IMR-90 (cell line): ENCODE data around the gene ZBTB22. TPM values are rescaled to one million over a fixed set of nuclear protein-coding genes. Genes with fewer than 3 reads are reported as not detected.

ENCODE experiments used
- ATAC-seq: fragments of 200-7000 bp; cut with Tn5 transposase; 2 replicates; pipeline ENCODE4 v1.9.1; 2020; ENCODE audit warnings: low read depth, mild to moderate bottlenecking, moderate library complexity
- BruUV-seq: library from RNA; stranded (reverse); fragments of 400-500 nt; replicated peaks from 2 replicates; lab custom pipeline; 2021; lab: Mats Ljungman, UMichigan
- CTCF ChIA-PET: fragments of 300-600 bp; formaldehyde crosslinking; extraction: SDS; loops from one replicate; lab custom pipeline; 2021; ENCODE audit warnings: antibody characterized with exemption; lab: Yijun Ruan, JAX
- POLR2A ChIA-PET: fragments of 300-600 bp; sonication (Branson Sonifier 250); formaldehyde crosslinking; loops from one replicate; lab custom pipeline; 2022; ENCODE audit warnings: antibody characterized with exemption; ENCODE audit not compliant: unreplicated experiment; lab: Charles Lee
- DNase-seq: peaks from one replicate; pipeline ENCODE4 v3.0.0; 2013
- H2AFZ ChIP-seq: replicated peaks from 2 replicates; pipeline ENCODE3; 2013; ENCODE audit warnings: low read length, mild to moderate bottlenecking; ENCODE audit not compliant: poor library complexity
- H2AK5ac ChIP-seq: 2 replicates; pipeline ENCODE4 v1.6.1; 2013; ENCODE audit warnings: low read depth, low read length, inconsistent platforms
- H2AK9ac ChIP-seq: replicated peaks from 2 replicates; pipeline ENCODE3; 2013; ENCODE audit warnings: mild to moderate bottlenecking, low read depth, low read length, moderate library complexity; ENCODE audit not compliant: poor library complexity
- H2BK120ac ChIP-seq: 2 replicates; pipeline ENCODE4 v1.6.1; 2013; ENCODE audit warnings: low read depth, low read length, inconsistent platforms
- H2BK15ac ChIP-seq: 3 replicates; pipeline ENCODE4 v1.6.1; 2013; ENCODE audit warnings: low read depth, low read length, inconsistent platforms
- H2BK20ac ChIP-seq: 2 replicates; pipeline ENCODE4 v1.6.1; 2013; ENCODE audit warnings: low read depth, mild to moderate bottlenecking, inconsistent platforms, low read length, moderate library complexity
- H2BK5ac ChIP-seq: 2 replicates; pipeline ENCODE4 v1.6.1; 2013; ENCODE audit warnings: mild to moderate bottlenecking, low read depth, low read length, inconsistent platforms; ENCODE audit not compliant: poor library complexity, severe bottlenecking
- H3K14ac ChIP-seq: replicated peaks from 2 replicates; pipeline ENCODE4 v1.6.1; 2013; ENCODE audit warnings: low read depth, low read length, inconsistent platforms
- H3K18ac ChIP-seq: 2 replicates; pipeline ENCODE4 v1.6.1; 2013; ENCODE audit warnings: low read depth, low read length, control low read depth
- H3K23ac ChIP-seq: 2 replicates; pipeline ENCODE4 v1.6.1; 2013; ENCODE audit warnings: low read depth, low read length, inconsistent platforms
- H3K27ac ChIP-seq: 2 replicates; pipeline ENCODE4 v1.5.1; 2013; ENCODE audit warnings: mild to moderate bottlenecking, control low read depth, low read length; ENCODE audit not compliant: insufficient read depth
- H3K27me3 ChIP-seq: 2 replicates; pipeline ENCODE4 v1.6.1; 2013; ENCODE audit warnings: low read length; ENCODE audit not compliant: control insufficient read depth, insufficient read depth
- H3K36me3 ChIP-seq: 2 replicates; pipeline ENCODE4 v1.6.1; 2013; ENCODE audit warnings: low read length, mixed read lengths; ENCODE audit not compliant: control insufficient read depth, insufficient read depth
- H3K4ac ChIP-seq: 2 replicates; pipeline ENCODE4 v1.6.1; 2013; ENCODE audit warnings: low read depth, low read length, inconsistent platforms
- H3K4me1 ChIP-seq: 2 replicates; pipeline ENCODE4 v1.6.1; 2013; ENCODE audit warnings: low read length, mixed read lengths; ENCODE audit not compliant: control insufficient read depth, insufficient read depth
- H3K4me2 ChIP-seq: 2 replicates; pipeline ENCODE4 v1.6.1; 2013; ENCODE audit warnings: low read depth, mild to moderate bottlenecking, control low read depth, low read length, moderate library complexity
- H3K4me3 ChIP-seq: 2 replicates; pipeline ENCODE4 v1.5.1; 2013; ENCODE audit warnings: low read depth, mild to moderate bottlenecking, control low read depth, low read length, moderate library complexity; ENCODE audit not compliant: insufficient read depth
- H3K56ac ChIP-seq: 2 replicates; pipeline ENCODE4 v1.6.1; 2013; ENCODE audit warnings: low read length, inconsistent platforms; ENCODE audit not compliant: insufficient read depth; ENCODE audit errors: extremely low read depth
- H3K79me1 ChIP-seq, 2 experiments: 2 replicates each; pipeline ENCODE4 v1.6.1; 2013; ENCODE audit warnings: low read length in 2 of 2, inconsistent platforms in 1 of 2, low read depth in 1 of 2
- H3K9ac ChIP-seq: 2 replicates; pipeline ENCODE4 v1.6.1; 2013; ENCODE audit warnings: low read depth, low read length, control low read depth
- H3K9me1 ChIP-seq: 2 replicates; pipeline ENCODE4 v1.6.1; 2013; ENCODE audit warnings: low read length, inconsistent platforms; ENCODE audit not compliant: insufficient read depth
- H3K9me3 ChIP-seq: 2 replicates; pipeline ENCODE4 v1.6.1; 2013; ENCODE audit warnings: low read length; ENCODE audit not compliant: control insufficient read depth, insufficient read depth
- H4K20me1 ChIP-seq: 2 replicates; pipeline ENCODE4 v1.6.1; 2013; ENCODE audit warnings: low read length, inconsistent platforms; ENCODE audit not compliant: insufficient read depth
- H4K5ac ChIP-seq: 2 replicates; pipeline ENCODE4 v1.6.1; 2013; ENCODE audit warnings: mild to moderate bottlenecking, low read depth, low read length, control low read depth
- H4K8ac ChIP-seq, 2 experiments: 2 replicates each; pipeline ENCODE4 v1.6.1; 2013; ENCODE audit warnings: low read depth in 2 of 2, low read length in 2 of 2, control low read depth in 1 of 2, inconsistent platforms in 1 of 2
- H4K91ac ChIP-seq: 2 replicates; pipeline ENCODE4 v1.6.1; 2013; ENCODE audit warnings: low read depth, low read length, inconsistent platforms; ENCODE audit not compliant: insufficient read depth
- BHLHE40 ChIP-seq: fragments of 150-350 bp; IDR thresholded peaks from 2 replicates; pipeline ENCODE4 v1.6.1; 2016; ENCODE audit warnings: mild to moderate bottlenecking, low read depth, low read length
- FOS ChIP-seq: fragments of 150-350 bp; IDR thresholded peaks from 2 replicates; pipeline ENCODE4 v1.6.1; 2016; ENCODE audit warnings: low read depth, low read length
- MAFK ChIP-seq: IDR thresholded peaks from 2 replicates; pipeline ENCODE4 v1.6.1; 2012; ENCODE audit warnings: low read depth, low read length, improper control_type of control experiment
- MXI1 ChIP-seq: IDR thresholded peaks from 2 replicates; pipeline ENCODE4 v1.6.1; 2012; ENCODE audit warnings: low read depth, mild to moderate bottlenecking, low read length, moderate library complexity, borderline replicate concordance
- NFE2L2 ChIP-seq: fragments of 150-350 bp; IDR thresholded peaks from 2 replicates; pipeline ENCODE4 v1.6.1; 2016; ENCODE audit warnings: low read depth, mild to moderate bottlenecking, low read length
- POLR2A ChIP-seq: IDR thresholded peaks from 2 replicates; pipeline ENCODE4 v1.6.1; 2012; ENCODE audit warnings: mild to moderate bottlenecking, low read depth, low read length
- RAD21 ChIP-seq: IDR thresholded peaks from 2 replicates; pipeline ENCODE4 v1.6.1; 2012; ENCODE audit warnings: low read length, improper control_type of control experiment
- RCOR1 ChIP-seq: IDR thresholded peaks from 2 replicates; pipeline ENCODE4 v1.6.1; 2012; ENCODE audit warnings: mild to moderate bottlenecking, low read length, improper control_type of control experiment; ENCODE audit not compliant: insufficient replicate concordance
- RFX5 ChIP-seq: IDR thresholded peaks from 2 replicates; pipeline ENCODE4 v1.8.0; 2012; ENCODE audit warnings: low read depth, mild to moderate bottlenecking, low read length, moderate library complexity
- SMC3 ChIP-seq: fragments of 150-350 bp; IDR thresholded peaks from 2 replicates; pipeline ENCODE4 v1.6.1; 2016; ENCODE audit warnings: low read depth, mild to moderate bottlenecking, antibody characterized with exemption, low read length, moderate library complexity
- WGBS, 2 experiments: methylation state at CpG; one replicate each; pipeline versions ENCODE4 v1.1.5 to v1.1.7; 2013; ENCODE audit warnings: missing lambda C conversion rate in 2 of 2; ENCODE audit not compliant: insufficient read length in 1 of 2; ENCODE audit errors: extremely low coverage in 2 of 2; 5-methylcytosine and 5-hydroxymethylcytosine counted together
- dilution Hi-C: fragments of 300-500 bp; cut with HindIII; formaldehyde crosslinking; loops from one replicate; pipeline ENCODE4 v1.14.3; 2018; ENCODE audit warnings: low sequenced_read_pairs; ENCODE audit not compliant: unreplicated experiment
- in situ Hi-C: fragments of 300-500 bp; cut with MboI; formaldehyde crosslinking; loops from 3 replicates; pipeline ENCODE4 v1.14.3; 2019; ENCODE audit warnings: low sequenced_read_pairs, inconsistent platforms, mixed read lengths
- intact Hi-C: fragments of 100-400 bp; cut with micrococcal nuclease; formaldehyde crosslinking; loops from 2 replicates; pipeline ENCODE4 v1.10.0; 2022
- polyA plus RNA-seq, 3 experiments: library from polyadenylated mRNA; depleted of rRNA; stranded (reverse); fragments of >200 nt; gene quantifications; 2 replicates each; pipeline ENCODE4 v1.2.3, GENCODE V29; 2012; ENCODE audit warnings: low replicate concordance in 1 of 3
- total RNA-seq: library from RNA; depleted of rRNA; stranded (reverse); fragments of >200 nt; gene quantifications from 2 replicates; pipeline ENCODE4 v1.2.3, GENCODE V29; 2012
- TF ChIP-seq, protein P1 (sequence below): conservative IDR thresholded peaks from 2 replicates; pipeline ENCODE4 v1.5.1; 2012; ENCODE audit warnings: mild to moderate bottlenecking, low read depth, low read length, improper control_type of control experiment

Gene ZBTB22
- total and polyA plus RNA-seq, 2 of the 4 experiments (the other 2 are of a cell fraction): 6.8 to 13.0 TPM

DNA sequence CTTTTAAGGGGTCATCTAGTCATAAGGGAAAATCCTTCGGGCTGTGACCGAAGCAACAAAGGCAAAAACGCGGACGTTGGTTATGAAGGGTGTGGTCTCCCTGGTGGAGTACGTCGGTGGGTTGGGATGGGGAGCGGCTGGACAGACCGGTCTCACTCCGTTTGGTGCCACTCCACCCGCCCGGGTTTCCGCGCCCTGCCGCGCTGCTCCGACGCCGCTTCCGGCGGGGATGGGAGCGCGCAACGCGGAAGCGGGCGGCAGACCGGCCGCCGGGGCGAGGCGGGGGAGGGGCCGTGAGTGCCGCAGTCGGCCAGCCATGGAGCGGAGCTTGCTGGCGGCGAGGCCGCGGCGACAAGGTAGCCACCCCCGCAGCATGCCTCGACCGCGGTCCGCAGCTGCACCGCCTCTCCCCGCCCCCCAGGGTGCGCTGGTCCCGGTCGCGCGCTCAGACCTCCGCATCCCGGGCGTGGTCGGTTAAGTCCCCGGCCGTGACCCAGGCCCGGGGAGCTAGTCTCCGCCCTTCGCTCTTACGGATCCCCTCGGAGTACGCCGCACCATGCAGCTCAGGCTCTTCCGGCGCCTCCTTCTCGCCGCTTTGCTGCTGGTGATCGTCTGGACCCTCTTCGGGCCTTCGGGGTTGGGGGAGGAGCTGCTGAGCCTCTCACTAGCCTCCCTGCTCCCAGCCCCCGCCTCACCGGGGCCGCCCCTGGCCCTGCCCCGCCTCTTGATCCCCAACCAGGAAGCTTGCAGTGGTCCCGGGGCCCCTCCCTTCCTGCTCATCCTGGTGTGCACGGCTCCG lies 40.5 kb downstream of the ZBTB22 start, which contains the start of gene B3GALT4:
Gene B3GALT4, plus strand, starts transcription at position 260 of the 799 bp plus-strand sequence. Its CDS starts 297 bp downstream, at position 557.
- peak; percentile 65 for ATAC-seq
- in situ Hi-C loops (no loop called here), intact Hi-C loops (no loop called here), dilution Hi-C loops (no loop called here)
- no TSS peak for BruUV-seq
- no peak within 1 kb of the TSS for H2BK20ac ChIP-seq
- H3K9ac ChIP-seq: peak within 1 kb of the TSS; percentile 62
- peak within 1 kb of the TSS; percentile 16; the same call in 1 of the 2 replicates for H3K56ac ChIP-seq
- no peak within 1 kb of the TSS for H2BK15ac ChIP-seq
- peak; percentile 9 for TF ChIP-seq RCOR1
- no peak for TF ChIP-seq NFE2L2
- TF ChIP-seq MXI1: peak; percentile 50; the same call in 1 of the 2 replicates
- TF ChIP-seq MAFK: no peak
- no peak for TF ChIP-seq RFX5
- TF ChIP-seq, protein P1, sequence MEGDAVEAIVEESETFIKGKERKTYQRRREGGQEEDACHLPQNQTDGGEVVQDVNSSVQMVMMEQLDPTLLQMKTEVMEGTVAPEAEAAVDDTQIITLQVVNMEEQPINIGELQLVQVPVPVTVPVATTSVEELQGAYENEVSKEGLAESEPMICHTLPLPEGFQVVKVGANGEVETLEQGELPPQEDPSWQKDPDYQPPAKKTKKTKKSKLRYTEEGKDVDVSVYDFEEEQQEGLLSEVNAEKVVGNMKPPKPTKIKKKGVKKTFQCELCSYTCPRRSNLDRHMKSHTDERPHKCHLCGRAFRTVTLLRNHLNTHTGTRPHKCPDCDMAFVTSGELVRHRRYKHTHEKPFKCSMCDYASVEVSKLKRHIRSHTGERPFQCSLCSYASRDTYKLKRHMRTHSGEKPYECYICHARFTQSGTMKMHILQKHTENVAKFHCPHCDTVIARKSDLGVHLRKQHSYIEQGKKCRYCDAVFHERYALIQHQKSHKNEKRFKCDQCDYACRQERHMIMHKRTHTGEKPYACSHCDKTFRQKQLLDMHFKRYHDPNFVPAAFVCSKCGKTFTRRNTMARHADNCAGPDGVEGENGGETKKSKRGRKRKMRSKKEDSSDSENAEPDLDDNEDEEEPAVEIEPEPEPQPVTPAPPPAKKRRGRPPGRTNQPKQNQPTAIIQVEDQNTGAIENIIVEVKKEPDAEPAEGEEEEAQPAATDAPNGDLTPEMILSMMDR: peak; percentile 44
- TF ChIP-seq BHLHE40: no peak
- TF ChIP-seq POLR2A: peak; percentile 50; the same call in 1 of the 2 replicates
- no peak for TF ChIP-seq FOS
- TF ChIP-seq RAD21: peak; percentile 24; the same call in 1 of the 2 replicates
- TF ChIP-seq SMC3: 0 out of 2 replicates have a peak, but pooled peaks have one; percentile 18
- peak within 1 kb of the TSS; percentile 94 for H2AK9ac ChIP-seq
- peak within 1 kb of the TSS; percentile 72 for H4K5ac ChIP-seq
- peak within 1 kb of the TSS; percentile 59; the same call in 1 of the 2 replicates for H2AK5ac ChIP-seq
- peak within 1 kb of the TSS; percentile 49 for H4K91ac ChIP-seq
- H2BK120ac ChIP-seq: no peak within 1 kb of the TSS
- H3K36me3 ChIP-seq: peaks cover 63% of the 10 kb centered on the region
- H3K14ac ChIP-seq: peak within 1 kb of the TSS; percentile 83
- WGBS, 2 experiments: 2% methylated on average over 64 of the region's 80 CpGs; no CpG with 5 or more reads in 1 of the 2 experiments
- H3K4me2 ChIP-seq: peak within 1 kb of the TSS; percentile 71
- H3K4ac ChIP-seq: peak within 1 kb of the TSS; percentile 57
- peak within 1 kb of the TSS; percentile 36; the same call in 1 of the 2 replicates for H3K23ac ChIP-seq
- H3K4me3 ChIP-seq: peak within 1 kb of the TSS; percentile 46
- H3K9me3 ChIP-seq: no peaks in the 10 kb centered on the region
- peaks cover 79% of the 10 kb centered on the region for H4K20me1 ChIP-seq
- CTCF ChIA-PET: interaction anchor here (1.8 kb wide), 1 partner anchor 20 kb away, joined by 5 read pairs; no protein-coding TSS in a partner anchor
- peaks cover 14% of the 10 kb centered on the region for H3K4me1 ChIP-seq
- no peaks in the 10 kb centered on the region for H3K27me3 ChIP-seq
- peak; percentile 68 for DNase-seq
- H3K79me1 ChIP-seq: peaks cover 16 to 53% of the 10 kb centered on the region in 2 experiments
- H3K9me1 ChIP-seq: peaks cover 9% of the 10 kb centered on the region
- H3K18ac ChIP-seq: peak within 1 kb of the TSS; percentile 6; the same call in 1 of the 2 replicates
- H2AFZ ChIP-seq: peak within 1 kb of the TSS; percentile 80
- H4K8ac ChIP-seq: peak within 1 kb of the TSS; percentile 27 to 84; a peak in 3 of 4 replicates
- peak within 1 kb of the TSS; percentile 62 for H2BK5ac ChIP-seq
- POLR2A ChIA-PET: interaction anchor here (1.8 kb wide), 1 partner anchor 12 kb away, joined by 10 read pairs; the partner anchor contains the start of genes PFDN6 and WDR46
- peak within 1 kb of the TSS; percentile 48 for H3K27ac ChIP-seq
